Suppressor macrophage treated with lipopolysaccharide for 1 hour (primary cell): ENCODE measurements around the gene MRPL37.

ENCODE experiments used
- DNase-seq, 3 donors: peaks; one replicate each; pipeline ENCODE4 v3.0.0-alpha.2; 2020 to 2022

MRPL37 gene

DNA sequence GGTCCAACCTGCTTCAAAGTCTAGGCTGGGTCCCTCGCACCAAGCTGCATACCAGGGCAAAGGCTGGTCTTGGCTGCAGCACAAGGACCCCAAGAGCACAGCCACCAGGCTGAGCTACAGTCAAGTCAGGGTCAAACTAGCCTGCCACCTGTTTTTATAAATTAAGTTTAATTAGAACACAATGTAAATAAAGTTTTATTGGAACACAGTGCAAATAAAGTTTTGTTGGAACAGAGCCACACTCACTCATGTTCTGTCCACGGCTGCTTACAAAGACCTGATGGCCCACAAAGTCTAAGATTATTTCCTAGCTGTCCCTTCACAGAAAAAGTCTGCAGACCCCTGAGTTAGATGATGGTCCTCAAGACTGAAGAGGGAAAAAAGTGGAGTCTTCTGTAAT lies 66.2 kb downstream of the MRPL37 start:
- no peak for DNase-seq

GRCh38 chr1:54266908-54267307 lies 66.9 kb downstream of the MRPL37 start:
- no peak for DNase-seq
